ENCODE results near the gene KIFC1.

DNA sequence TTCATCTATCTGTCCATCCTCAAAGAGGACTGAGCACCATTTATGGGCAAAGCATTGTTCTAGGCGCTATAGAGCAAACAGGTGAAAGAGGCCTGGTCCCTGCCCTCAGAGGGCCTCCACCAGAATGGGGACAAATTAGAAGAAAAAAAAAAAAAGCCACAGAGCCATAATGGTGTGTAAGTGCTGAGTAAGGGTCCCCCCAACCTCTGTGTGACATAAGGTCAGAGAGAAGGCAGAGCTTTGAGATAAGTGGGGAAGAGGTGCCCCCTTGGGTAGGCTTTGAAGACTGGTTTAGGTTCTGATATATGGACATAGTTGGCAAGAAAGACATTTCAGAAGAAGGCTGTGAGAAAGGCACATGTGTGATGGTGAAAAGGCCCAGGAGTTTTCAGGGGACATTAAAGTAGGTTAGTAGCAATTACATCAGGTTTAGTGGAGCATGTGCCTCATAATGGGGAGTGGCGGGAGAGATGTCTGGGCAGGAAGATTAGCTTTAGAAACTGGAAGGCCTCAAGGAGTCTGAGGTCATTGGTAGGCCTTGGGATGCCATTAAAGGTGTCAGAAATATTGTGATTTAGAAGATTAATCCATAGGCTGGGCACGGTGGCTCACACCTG lies 47.5 kb downstream of the KIFC1 start:
- TF ChIP-seq GATA2 (IDR thresholded peaks at IDR 0.05; ENCODE audit: low read depth, low read length) (no peak), GATA3 (IDR thresholded peaks at IDR 0.05; ENCODE audit: low read depth, low read length) (no peak)

Measured in SH-SY5Y (cell line).